ENCODE data around the gene MRPS16.

MRPS16 gene

DNA sequence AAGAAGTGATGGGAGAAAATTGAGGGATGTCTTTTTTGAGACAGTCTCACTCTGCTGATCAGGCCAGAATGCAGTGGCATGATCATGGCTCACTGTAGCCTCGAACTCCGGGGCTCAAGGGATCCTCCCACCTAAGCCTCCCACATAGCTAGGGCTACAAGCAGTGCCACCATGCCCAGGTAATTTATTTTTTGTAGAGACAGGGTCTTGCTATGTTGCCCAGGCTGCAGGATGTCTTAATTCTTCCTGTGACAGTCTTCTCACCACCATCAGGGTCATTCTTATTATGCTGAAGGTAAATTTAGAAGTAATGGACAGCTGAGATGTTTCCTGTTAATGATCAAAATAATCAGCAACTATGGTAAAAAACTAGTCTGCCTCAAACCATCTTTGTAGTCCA, 12.5 kb downstream of the MRPS16 start:
- DNase-seq (ENCODE audit: low read depth) = no peak

- DNase-seq (ENCODE audit: low read depth) = no peak
These were observed 13.4 kb downstream of the MRPS16 start for GRCh38 chr10:73238990-73239566.

GRCh38 chr10:73234695-73235094, 17.7 kb downstream of the MRPS16 start:
- DNase-seq (ENCODE audit: low read depth) = no peak

GRCh38 chr10:73233883-73234282, 18.6 kb downstream of the MRPS16 start:
- DNase-seq (ENCODE audit: low read depth) = no peak

DNA sequence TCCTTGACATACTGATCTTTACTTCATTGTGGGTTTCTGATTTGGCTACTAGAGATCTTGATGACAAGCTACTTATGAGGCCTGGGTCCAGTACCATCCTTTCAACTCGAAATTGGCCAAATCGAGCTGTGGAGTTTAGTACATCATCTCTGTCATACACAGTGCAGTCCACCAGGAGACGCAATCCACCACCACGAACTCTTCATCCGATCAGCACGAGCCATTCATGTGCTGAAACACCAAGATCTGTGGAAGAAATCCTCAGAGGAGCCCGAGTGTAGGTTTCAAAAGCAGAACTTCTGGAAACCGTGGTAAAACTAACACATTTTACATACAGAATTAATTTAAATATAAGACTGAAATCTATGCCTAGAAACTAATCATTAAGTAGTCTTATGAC, 19.6 kb downstream of the MRPS16 start:
- DNase-seq (ENCODE audit: low read depth) = no peak

- DNase-seq (ENCODE audit: low read depth) = no peak
These were observed 22.9 kb downstream of the MRPS16 start for GRCh38 chr10:73229567-73229966.

- no peak for DNase-seq (ENCODE audit: low read depth)
These were observed 24.2 kb downstream of the MRPS16 start for GRCh38 chr10:73228247-73228646.

DNA sequence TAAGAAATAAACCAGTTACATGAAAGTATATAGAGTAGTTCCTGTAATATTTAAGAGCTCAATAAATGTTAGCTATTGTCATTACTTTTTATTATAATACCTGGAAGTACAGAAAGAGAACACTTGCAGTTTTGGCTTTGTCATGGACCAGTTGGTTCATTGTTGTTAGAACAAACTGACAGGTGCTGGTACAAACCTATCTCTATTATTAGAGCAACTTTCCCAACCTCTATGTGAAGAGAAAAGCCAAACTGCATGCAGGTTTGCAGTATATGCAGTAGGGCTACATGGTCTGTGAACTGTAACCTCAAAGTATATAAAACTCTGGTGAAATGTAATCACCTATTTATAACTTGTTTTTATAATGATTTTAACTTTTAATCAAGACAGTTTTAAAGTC, 25.8 kb downstream of the MRPS16 start:
- DNase-seq (ENCODE audit: low read depth) = no peak

DNA sequence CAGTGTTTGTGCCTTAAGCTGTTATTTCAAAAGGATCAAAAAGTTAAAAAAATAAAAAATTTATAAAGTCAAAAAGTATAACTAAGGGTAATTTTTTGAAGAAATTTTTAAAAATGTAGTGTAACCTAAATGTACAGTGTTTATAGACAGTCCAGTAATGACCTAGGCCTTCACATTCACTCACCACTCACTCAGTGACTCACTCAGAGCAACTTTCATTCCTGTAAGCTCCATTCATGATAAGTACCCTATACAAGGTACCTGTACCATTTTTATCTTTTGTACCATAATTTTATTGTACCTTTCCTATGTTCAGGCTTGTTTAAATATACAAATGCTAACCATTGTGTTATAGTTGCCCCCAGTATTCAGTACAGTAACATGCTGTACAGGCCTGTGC, 26.9 kb downstream of the MRPS16 start:
- DNase-seq (ENCODE audit: low read depth) = no peak

GRCh38 chr10:73220989-73221388, 31.5 kb downstream of the MRPS16 start:
- no peak for DNase-seq (ENCODE audit: low read depth)

DNA sequence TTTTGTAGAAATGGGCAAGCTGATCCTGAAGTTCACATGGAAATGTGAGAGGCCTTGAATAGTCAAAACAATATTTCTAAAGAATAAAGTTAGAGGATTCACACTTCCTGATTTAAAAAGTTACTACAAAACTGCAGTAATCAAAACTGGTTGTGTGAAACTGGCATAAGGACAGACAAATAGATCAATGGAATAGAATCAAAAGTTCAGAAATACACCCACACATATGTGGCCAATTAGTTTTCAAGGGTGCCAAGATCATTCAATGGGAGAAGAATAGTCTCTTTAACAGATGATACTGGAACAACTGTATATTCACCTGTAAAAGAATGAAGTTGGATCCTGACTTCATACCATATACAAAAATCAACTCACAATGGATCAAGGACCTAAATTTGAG, 33.1 kb downstream of the MRPS16 start:
- DNase-seq (ENCODE audit: low read depth) = no peak

DNA sequence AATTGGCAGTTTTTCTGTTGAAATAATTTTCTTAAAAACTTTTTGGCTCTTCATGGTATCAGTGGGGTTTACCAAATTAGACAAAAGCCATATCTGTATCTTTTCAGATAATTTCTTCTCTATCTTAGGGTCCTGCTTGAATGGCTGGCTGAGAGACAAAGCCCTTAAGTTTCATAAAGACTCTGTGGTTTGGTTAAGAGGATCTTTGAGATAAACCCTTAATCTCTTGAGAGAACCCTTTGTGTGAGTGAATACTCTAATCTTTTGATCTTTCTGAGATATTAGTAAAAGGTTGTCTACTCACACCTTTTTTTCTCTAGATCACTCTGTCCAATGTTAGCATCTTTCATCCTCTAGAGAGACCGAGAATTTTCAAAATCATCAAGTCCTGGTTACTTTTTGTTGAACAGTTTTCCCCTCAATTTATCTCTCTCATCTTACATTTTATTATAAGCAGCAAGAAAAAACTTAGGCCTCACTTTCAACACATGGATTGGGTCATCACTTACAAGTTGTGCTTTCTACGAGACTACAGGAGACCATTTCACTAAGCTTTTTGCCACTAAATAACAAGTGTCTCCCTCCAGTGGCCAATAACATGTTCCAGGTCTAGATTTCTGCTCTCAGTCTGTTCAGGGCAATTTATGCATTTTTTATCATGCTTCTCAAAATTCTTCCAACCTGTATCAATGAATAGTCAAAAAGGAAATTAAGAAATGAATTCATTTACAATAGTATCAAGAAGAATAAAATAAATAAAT, 33.8 kb downstream of the MRPS16 start:
- DNase-seq (ENCODE audit: low read depth) = no peak

DNA sequence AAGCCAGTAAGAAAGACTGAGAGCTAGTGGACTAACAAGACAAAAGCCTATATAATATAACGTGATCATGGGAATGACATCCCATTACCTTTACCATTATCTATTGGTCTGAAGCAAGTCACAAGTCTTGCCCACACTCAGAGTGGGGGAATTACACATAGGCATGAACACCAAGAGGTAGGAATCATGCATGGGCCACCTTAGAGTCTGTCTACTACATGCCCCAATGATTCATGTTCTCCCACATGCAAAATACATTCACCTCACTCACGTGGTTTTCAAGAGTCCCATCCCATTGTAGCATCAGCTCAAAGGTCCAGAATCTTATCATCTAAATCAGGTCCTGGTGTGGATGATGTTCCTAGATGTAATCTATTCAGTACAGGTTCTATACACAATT, 34.8 kb downstream of the MRPS16 start:
- no peak for DNase-seq (ENCODE audit: low read depth)

DNA sequence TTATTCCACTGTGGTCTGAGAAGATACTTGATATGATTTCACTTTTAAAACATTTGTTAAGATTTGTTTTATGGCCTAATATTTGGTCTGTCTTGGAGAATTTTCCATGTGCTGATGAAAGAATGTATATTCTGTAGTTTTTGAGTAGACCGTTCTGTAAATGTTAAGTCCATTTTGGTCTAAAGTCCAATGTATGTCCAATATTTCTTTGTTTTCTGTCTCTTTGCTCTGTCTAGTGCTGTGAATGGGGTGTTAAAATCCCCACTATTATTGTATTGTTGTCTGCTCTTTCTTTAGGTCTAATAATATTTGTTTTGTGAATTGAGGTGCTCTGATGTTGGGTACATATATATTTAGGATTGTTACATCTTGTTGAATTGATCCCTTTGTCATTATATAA, 36.7 kb downstream of the MRPS16 start:
- DNase-seq (ENCODE audit: low read depth) = no peak

GRCh38 chr10:73211106-73211811, 41.2 kb downstream of the MRPS16 start:
- no peak for DNase-seq (ENCODE audit: low read depth)

GRCh38 chr10:73210395-73211105, 41.9 kb downstream of the MRPS16 start:
- no peak for DNase-seq (ENCODE audit: low read depth)

- no peak for DNase-seq (ENCODE audit: low read depth)
These were observed 42.7 kb downstream of the MRPS16 start for GRCh38 chr10:73209705-73210104.

GRCh38 chr10:73207883-73208282, 44.6 kb downstream of the MRPS16 start:
- no peak for DNase-seq (ENCODE audit: low read depth)

GRCh38 chr10:73206385-73206784, 46.1 kb downstream of the MRPS16 start:
- no peak for DNase-seq (ENCODE audit: low read depth)

DNA sequence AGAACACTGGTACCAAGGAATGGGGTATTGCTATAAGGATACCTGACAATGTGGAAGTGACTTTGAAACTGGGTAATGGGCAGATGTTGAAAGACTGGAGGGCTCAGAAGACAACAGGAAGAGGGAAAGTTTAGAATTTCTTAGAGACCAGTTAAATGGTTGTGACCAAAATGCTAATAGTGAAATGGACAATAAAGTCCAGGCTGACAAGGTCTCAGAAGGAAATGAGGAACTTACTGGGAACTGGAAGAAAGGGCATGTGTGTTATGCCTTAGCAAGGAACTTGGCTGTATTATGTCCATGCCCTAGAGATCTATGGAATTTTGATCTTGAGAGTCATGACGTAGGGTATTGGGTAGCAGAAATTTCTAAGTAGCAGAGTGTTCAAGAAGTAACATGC, 46.6 kb downstream of the MRPS16 start:
- DNase-seq (ENCODE audit: low read depth) = no peak

GRCh38 chr10:73205081-73205480, 47.4 kb downstream of the MRPS16 start:
- DNase-seq (ENCODE audit: low read depth) = no peak
